ENCODE measurements around the gene RNF150. TPM values are rescaled to one million over a fixed set of nuclear protein-coding genes. Genes with fewer than 3 reads are reported as not detected.

RNF150 gene
- total RNA-seq, 4 donors from 2014 or later: 9.7 to 58.2 (median 36.6) TPM

- Histone ChIP-seq H3K27ac (peak overlapping the region; percentile 32 to 52), H3K27me3 (no peaks in the 10 kb centered on the region), H3K4me3 (no peak overlapping the region), H3K9me3 (no peaks in the 10 kb centered on the region), H3K4me1 (no peaks in the 10 kb centered on the region), H3K36me3 (no peaks in the 10 kb centered on the region)
- intact Hi-C loops (cut with DNase I; ENCODE audit: low total_unique reads): no loop called here
- DNase-seq: no peak
- TF ChIP-seq CTCF (IDR thresholded peaks at IDR 0.05) (no peak), POLR2A (IDR thresholded peaks at IDR 0.05) (no peak)
Observed at GRCh38 chr4:141140391-141141200, 7.3 kb upstream of the RNF150 start.

GRCh38 chr4:141133999-141134995, 1.0 kb upstream of the RNF150 start:
- Histone ChIP-seq H3K36me3 (no peaks in the 10 kb centered on the region), H3K4me3 (no peak overlapping the region), H3K4me1 (peaks cover 0 to 6% of the 10 kb centered on the region in 2 donors), H3K9me3 (no peaks in the 10 kb centered on the region), H3K27me3 (no peaks in the 10 kb centered on the region), H3K27ac (peak overlapping the region; percentile 81 to 85)
- intact Hi-C loops (cut with DNase I; ENCODE audit: low total_unique reads): loop anchor here (2.0 kb wide), 1 partner anchor 273 kb away; no protein-coding TSS in a partner anchor
- peak in 2 of 4 experiments; percentile 9 to 10 for TF ChIP-seq CTCF (IDR thresholded peaks at IDR 0.05)
- TF ChIP-seq POLR2A (IDR thresholded peaks at IDR 0.05): no peak
- no peak for DNase-seq

- Histone ChIP-seq H3K27ac (peak overlapping the region; percentile 81 to 85), H3K36me3 (no peaks in the 10 kb centered on the region), H3K4me3 (peak overlapping the region; percentile 57 to 66), H3K4me1 (peaks cover 0 to 6% of the 10 kb centered on the region in 2 donors), H3K27me3 (no peaks in the 10 kb centered on the region), H3K9me3 (no peaks in the 10 kb centered on the region)
- intact Hi-C loops (cut with DNase I; ENCODE audit: low total_unique reads): no loop called here
- DNase-seq: peak; percentile 54 to 58
- TF ChIP-seq CTCF (IDR thresholded peaks at IDR 0.05) (no peak), POLR2A (IDR thresholded peaks at IDR 0.05) (no peak)
Observed at GRCh38 chr4:141132709-141133145, 542 bp downstream of the RNF150 start.

GRCh38 chr4:141132072-141132708, 1.1 kb downstream of the RNF150 start:
- TF ChIP-seq POLR2A (IDR thresholded peaks at IDR 0.05): no peak
- no peak for TF ChIP-seq CTCF (IDR thresholded peaks at IDR 0.05)
- peak overlapping the region; percentile 57 to 66 for H3K4me3 ChIP-seq
- H3K27me3 ChIP-seq: no peaks in the 10 kb centered on the region
- H3K27ac ChIP-seq: peak overlapping the region; percentile 81 to 85
- intact Hi-C loops (cut with DNase I; ENCODE audit: low total_unique reads): no loop called here
- peak; percentile 30 to 41 for DNase-seq
- H3K9me3 ChIP-seq: no peaks in the 10 kb centered on the region
- peaks cover 0 to 6% of the 10 kb centered on the region in 2 donors for H3K4me1 ChIP-seq
- no peaks in the 10 kb centered on the region for H3K36me3 ChIP-seq

All from uterus (tissue), 4 donors.